HG03354 (cell line): Measurements from ENCODE around the gene ZNF777.
"Not testable (repeated sequence)": the region's sequence is repeated elsewhere in the genome, so short reads cannot be mapped to it uniquely, and the experiment has no call there.

Experiments used
- ATAC-seq: cut with Tn5 transposase; IDR thresholded peaks from one replicate; pipeline ENCODE4 v1.9.1; 2021; ENCODE audit warnings: mild to moderate bottlenecking; ENCODE audit not compliant: unreplicated experiment, poor library complexity, severe bottlenecking

Gene ZNF777

DNA sequence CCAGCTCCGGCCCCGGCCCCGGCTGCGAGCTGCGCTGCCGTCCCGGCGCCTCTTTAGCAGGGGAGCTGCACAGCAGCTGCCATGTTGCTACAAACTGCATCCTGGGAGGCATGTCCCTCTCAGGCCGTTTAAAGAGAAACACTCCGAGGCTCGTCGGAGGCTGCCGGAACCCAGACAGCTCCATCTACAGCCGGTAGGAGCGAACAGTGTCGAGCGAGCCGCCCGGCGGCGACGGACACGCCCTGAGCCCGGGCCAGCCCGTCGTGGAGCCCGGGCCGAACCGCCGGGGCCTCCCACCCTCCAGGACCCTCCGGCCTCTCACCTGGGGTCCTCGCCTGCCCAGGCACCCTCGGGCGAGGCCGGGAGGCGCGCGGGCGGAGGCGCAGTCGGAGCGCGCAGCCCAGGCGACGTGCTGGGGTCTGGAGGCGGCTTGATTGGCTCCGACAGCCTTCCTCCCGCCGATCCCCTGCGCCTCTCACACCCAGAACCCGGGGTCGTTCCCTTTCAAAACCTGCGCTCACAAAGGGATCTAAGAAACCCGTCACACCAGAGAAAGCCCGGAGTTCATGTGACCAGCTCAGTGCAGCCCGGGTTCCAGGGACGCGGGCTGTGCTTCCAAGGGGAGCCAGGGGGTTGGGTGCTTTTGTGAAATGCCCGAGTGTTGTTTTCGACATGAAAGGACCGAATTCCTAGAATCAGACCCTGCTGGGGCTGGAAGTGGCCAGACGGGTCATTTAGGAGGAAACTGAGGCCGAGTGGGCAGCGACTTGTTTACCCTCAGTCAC is at the start of gene ZNF777:
Gene ZNF777, minus strand, starts transcription at position 570 of the 785 bp plus-strand sequence. CDS start 5,040 bp downstream, outside the sequence.
- ATAC-seq: peak; percentile 97

DNA sequence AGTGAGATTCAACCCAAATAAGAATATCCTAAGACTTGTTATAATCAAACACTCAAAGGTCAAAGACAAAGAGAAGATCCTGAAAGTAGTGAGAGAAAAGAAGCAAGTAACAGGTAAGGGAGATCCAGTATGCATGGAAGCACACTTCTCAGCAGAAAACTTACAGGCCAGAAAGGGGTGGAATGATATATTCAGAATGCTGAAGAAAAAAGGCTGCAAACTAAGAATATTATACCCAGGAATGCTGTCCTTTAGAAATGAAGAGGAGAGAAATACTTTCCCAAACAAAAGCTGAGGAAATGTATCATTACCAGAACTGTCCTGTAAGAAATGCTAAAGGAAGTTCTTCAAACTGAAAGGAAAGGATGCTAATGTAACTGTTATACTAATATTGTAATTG is 49.4 kb upstream of the ZNF777 start:
- ATAC-seq: no peak

DNA sequence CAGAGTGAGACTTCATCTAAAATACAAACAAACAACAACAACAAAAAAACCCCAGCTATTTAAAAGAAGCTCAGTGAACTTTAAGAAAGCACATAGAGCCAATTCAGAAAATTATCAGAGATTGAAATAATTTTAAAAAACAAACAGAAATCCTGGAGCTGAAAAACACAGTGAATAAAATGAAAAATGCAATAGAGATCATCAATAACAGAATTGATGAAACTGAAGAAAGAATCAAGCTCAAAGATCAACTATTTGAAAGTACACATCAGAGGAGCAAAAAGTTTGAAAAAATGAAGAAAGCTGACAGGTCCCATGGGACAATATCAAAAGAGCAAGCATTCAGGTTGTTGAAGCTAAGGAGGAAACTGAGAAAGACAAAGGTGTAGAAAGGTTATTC is 48.9 kb upstream of the ZNF777 start:
- no peak for ATAC-seq

DNA sequence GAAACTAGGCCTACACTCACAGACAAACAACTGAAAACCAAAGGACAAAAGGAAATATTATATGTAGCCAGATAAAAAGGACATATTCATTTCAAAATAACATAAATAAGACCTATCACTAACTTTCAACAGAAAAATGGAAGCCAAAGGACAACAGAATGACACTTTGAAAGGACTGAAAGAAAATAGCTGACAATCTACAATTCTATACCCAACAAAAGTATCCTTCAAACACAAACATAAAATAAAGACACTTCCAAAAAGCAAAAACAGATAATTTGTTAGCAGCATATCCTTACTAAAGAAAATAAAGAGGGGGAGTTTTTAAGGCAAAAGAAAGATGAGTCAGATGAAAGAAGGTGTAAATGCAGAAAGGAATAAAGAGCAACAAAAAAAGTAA is 44.7 kb upstream of the ZNF777 start:
- ATAC-seq: no peak

DNA sequence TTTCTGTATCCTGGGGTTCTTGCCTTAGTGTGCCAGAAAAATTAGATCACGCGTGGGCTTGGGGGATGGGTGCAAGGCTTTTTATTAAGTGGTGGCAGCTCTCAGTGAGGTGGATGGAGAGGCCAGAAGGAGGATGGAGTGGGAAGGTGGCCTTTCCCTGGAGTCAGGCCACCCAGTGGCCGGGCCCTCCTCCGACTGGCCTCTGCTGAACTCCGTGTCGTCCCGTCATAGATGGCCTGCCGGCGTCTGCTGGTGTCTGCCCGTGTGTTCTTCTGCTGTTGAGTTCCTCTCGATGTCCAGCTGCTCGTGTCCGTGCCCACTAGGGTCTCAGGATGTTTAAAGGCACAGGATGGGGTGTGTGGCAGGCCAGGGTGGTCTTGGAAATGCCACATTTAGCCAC is 40.8 kb upstream of the ZNF777 start:
- ATAC-seq: no peak

DNA sequence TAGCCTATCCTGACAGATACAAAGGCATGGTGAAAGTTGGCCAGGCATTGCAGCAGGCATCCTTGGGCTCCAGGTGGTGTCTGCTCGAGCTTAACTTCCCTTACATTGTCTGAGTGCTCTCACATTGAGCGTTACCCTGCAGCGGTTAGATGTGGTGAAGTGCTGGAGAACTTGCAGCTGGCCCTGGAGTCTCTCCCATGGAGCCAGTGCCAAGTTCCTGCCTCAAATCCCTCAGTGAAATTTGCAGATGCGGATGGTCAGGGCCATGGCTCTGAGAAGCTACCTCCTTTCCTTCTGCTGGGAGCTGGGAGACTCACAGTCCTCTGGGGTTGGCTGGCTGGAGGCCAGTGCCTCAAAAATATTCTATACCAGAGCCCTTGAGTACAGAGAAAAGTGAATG is 40.0 kb upstream of the ZNF777 start:
- ATAC-seq: no peak

DNA sequence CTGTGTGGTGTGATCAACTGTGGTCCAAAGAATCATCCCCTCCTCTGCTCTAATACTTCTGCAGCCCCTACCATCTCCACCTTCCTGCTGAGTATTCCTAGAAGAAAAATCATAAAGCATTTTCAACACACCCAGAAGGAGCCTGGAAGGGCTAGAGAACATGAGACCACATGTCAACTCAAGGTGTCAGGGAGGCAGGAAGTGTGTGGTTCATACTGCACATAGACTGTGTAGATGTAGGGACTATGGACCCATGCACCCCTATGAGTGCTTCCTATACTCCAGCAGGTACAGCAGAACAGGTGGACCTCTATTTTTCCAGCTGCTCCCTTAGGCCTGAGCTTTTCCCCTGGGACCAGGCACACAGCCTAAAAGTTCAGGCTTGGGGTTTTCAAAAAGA is 39.3 kb upstream of the ZNF777 start:
- ATAC-seq: no peak

DNA sequence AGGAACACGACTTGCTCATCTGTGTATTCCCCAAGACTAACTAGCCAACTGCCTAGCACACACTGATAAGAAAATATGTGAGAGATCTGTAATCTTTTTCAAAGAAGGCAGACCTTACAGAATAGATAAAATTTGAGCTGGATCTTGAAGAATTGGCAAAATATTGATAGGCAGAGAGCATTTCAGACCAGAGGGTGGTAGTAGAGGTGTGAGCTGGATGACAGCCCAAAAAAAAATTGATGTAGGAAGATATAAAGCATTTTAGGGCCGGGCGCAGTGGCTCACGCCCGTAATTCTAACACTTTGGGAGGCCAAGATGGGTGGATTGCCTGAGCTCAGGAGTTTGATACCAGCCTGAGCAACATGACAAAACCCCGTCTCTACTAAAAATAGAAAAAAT is 37.9 kb upstream of the ZNF777 start:
- ATAC-seq: no peak

DNA sequence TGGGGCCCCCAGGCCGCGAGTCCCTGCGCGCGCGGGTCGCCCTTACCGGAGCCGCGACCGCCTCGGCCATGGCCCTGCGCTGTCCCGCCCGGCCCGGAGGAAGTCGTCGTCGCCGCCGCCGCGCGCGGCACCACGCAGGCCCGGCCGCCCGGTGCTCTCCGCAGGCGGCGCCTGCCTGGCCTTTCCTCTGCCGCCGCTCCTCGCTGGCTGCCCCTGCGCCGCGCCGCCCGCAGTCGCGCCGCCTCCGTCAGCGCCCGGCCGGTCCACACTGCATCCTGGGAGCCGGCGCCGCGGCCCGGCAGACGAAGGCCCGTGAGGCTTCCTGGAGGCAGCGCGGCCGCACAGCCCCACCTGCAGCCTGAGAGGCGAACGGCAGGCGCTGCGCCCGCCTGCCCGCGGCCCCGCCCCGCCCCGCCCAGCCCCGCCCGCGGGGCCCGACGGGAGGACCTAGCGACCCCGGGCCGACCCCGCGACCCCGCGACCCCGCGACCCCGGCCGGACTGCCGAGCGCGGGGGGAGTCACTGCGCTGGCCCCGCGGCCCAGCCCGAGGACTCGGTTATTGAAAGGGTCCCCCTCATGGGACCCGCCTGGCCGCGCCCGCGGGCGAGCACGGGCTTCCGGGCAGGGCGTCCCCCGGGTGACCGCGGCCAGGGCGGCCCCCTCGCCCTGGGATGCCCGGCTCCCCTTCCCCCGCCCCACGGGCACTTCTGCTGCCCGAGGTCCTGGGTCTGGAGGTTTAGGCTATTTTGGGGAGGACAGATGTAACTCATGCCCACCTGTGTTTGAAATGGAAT is 36.8 kb upstream of the ZNF777 start, which contains the start of gene ZNF746:
Gene ZNF746, minus strand, starts transcription at position 343 of the 795 bp plus-strand sequence. Its CDS starts 273 bp downstream, at position 70.
- ATAC-seq: peak; percentile 96

DNA sequence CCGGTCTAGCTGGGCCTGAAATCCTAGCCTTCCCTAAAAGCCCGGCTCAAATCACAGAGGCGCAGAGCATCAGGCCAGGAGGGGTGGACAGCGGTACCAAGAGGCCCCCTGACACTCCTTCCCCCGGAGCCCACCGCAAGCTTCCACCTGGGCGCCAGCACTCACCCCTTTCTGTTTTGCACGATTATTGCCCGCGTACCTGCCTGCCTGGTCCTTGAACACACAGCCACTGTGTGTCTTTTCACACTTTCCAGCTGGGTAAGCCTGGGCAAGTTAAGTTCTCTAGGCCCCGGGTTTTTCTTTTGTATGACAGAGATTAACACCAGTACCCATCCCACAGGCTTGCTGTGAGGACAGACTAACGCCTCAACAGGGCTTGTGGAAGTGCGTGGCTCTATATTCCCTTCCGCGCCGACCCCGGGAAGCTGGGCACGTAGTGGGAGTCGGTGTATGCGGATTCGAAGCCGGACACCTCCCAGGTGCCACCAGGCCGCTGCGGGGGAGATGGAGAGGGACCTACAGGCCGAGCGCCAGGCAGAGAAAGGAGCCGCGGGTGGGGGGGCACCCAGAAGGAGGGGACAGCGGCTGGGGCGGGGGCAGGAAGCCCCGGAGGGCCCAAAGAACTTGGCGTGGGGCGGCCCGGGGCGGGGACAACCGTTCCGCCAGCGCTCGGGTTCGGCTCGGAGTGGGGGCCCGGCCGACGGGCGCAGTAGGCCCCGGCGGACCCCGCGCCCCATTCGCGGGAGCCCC is 36.0 kb upstream of the ZNF777 start:
- peak; percentile 40 for ATAC-seq

DNA sequence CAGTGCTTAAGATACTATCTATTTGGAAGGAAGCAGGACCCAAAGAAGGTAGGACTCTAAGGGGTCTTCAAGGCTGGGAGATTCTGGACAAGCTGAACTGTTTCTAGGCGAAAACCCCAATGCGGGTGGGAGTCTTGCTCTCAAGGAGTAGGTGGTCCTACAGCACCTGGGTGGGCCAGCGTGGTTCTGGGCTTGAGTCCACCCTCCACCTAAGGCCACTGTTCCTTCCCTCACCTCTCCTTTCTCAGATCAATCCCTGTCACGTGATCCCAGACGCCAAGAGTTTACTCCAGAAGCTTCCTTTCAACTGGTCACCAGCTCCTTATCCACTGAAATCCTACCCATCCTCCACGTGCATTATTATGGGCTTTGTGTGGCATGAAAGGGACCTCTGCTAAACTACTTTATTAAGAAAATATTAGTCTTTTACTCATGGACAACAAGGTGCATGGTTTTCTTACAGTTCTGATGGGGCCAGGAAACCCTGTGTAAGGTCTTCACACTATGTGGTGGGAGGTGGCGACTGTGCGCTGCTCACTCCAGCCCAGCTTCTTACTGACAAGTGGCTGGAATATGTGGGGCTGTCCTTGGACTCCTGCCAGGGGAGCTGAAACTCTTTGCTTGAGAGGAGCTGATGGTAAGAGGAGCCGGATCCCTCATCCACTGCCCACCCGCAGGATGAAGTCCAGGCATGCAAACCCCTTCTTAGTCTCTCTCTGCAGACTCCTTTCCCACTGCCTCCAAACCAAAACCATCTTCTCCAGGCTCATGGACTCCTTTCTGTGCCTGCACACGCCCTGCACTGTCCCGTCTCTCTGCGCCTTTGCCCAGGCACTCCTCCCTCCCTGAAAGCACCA is 35.2 kb upstream of the ZNF777 start:
- ATAC-seq: no peak

DNA sequence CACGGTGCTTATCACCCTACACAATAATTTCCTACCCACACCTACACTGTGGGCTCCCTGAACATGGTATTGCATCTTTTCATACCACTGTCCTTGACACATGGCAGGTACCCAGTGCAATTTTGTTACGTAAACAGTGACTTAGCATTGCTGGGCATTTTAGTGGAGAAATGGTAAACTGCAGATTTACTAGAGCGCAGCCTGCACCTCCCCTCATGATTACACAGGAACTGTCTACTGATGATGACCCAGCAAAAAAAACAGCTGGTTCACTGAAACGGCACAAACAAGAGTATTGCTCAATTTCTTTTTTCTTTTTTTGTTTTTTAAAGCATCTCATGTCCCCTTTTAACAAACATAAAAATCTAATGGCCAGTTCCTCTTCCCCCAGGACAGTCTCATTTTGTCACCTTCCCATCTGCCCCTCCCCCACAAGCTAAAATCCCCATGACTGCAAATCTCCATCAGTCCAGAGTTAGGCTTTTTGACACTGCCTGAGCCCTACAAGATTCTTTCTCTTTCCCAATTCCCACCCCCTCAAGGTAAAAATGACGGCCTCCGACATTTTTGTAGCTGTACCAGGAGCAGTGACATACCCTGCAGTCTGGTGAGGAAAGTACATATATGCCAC is 34.0 kb upstream of the ZNF777 start:
- no peak for ATAC-seq

DNA sequence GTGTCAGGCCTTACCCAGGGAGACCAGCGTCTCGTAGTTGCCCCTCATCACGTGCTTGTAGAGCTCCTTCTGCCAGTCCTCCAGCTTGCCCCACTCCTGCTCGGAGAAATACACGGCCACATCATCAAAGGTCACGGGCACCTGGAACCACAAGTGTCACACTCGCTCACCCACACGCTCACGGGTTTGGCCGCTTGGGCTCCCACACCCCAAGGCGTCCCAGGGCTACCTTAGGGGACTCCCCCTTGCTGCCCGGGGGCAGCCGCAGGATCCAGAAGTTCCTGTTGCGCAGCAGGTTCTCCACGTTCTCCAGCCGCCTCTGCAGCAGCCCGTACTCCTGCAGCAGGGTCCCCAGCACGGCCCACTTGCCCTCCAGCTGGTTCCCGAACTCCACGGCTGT is 33.1 kb upstream of the ZNF777 start:
- ATAC-seq: not testable (repeated sequence)

DNA sequence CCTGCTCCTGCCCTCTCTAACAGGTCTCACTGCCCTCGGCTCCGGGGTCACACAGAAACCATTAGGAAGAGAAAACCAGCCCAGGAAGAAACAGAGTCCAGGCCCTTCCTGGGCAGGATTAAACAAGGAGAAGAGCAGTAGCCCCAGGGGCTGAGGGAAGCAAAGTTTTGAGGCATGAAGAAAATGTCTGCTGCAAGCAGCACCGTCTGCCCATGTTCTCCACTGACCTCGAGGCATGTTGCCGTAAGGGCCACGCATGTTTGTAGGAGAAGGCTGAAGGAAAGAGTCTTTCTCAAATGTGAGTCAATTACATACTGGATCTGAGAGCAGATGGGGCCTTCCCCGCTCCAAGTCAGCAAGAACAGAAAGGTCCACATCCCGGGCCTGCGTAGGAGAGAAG is 32.5 kb upstream of the ZNF777 start:
- no peak for ATAC-seq

DNA sequence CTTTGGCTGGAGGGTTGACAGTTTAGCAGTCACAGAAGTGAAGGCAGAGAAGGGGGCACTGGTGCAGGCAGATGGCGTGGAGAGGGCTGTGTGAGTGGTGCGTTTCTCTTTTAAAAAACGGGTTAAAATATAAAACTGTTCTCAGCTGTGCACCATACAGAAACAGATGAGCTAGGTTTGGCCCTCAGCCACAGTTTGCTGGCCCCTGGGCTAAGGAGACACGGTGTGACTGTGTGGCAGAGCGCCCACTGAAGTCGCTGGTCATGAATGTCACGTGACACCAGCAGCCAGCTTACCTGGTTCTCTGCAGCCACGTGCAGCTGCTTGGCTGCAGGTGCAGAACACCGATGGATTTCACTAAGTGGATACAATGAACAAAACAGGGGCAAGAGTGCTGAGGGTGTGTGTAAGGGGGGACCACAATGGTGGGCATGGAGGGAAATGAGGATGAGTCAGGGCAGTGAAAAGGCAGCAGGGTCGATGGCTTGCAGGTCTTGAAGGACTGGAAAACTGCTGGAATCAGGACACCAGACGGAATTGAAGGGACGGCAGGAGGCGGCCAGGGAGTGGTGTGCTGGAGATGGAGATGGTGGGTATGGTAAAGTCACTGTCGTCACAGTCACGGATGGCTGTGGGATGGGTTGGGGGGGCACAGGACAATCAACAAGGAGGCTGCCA is 29.4 kb upstream of the ZNF777 start:
- ATAC-seq: no peak

DNA sequence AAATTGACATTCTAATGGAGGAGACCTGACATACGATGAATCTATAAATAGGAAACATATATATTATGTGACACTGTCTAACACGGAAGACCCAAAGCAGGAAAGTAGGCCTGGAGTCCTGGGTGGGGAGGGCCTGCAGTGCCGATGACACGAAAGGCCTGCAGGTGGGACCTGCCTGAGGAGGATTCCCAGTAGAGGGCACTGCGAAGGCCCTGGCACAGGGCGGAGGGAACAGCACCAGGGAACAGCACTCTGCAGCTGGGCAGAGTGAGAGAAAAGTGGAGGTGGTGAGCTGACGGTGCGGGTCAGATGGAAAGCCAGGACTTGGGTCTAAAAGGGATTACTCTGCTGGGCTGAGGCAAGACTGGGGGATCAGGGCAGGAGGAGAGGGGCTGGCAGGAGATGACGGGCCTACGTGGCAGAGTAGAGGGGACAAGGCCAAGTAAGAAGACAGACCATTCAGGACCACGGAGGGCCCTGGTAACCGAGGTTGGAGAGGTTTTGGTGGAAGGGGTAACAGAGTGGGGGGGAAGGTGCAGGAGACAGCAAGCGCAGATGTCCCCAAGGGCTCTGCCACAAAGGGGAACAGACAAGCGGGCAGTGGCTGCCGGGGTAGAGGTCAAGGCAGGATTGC is 28.6 kb upstream of the ZNF777 start:
- ATAC-seq: no peak

DNA sequence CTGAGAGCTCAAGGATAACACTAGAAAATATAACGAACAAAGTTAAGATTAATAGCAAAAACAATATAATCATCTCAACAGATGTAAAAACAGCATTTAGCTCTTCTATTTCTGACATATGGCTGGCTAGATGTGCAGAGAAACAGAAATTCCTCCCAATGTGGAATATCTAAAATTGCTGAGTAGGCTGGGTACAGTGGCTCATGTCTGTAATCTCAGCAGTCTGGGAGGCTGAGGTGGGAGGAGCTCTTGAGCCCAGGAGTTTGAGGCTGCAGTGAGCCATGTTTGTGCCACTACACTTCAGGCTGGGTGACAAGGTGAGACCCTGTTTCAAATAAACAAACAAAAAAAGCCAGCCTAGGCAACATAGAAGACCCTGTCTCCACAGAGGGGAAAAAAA is 18.7 kb upstream of the ZNF777 start:
- ATAC-seq: no peak

DNA sequence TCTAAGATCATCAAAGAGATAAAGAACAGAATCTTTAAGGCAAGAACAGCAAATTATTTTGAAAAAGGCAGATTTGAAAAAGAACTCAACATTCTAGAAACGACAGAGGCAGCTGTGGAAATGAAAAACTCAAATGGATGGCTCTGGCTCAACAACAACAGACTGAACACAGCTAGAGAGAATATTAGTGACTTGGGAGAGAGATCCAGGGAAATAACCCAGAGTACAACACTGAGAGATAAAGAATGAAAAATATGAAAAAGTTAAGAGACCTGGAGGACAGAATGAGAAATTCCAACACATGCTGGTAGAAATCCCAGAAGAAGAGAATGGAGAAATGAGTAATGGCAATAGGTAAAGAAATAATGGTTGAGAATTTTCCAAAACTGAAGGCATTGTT is 17.9 kb upstream of the ZNF777 start:
- ATAC-seq: no peak
